Endothelial cell of umbilical vein (primary cell): ENCODE data around the gene SH2D3C. TPM values are rescaled to one million over a fixed set of nuclear protein-coding genes. Genes with fewer than 3 reads are reported as not detected.

ENCODE experiments used
- BruUV-seq: library from RNA; stranded (reverse); fragments of 400-500 nt; replicated peaks from 2 replicates; lab custom pipeline; 2021; lab: Mats Ljungman, UMichigan
- CTCF ChIA-PET: fragments of 300-600, 350-600 bp; sonication (Branson Sonifier 250); formaldehyde crosslinking; loops from one replicate; lab custom pipeline; 2021; ENCODE audit warnings: antibody characterized with exemption, inconsistent platforms; lab: Charles Lee
- POLR2A ChIA-PET: fragments of 300-600, 350-600 bp; sonication (Branson Sonifier 250); formaldehyde crosslinking; loops from one replicate; lab custom pipeline; 2021; ENCODE audit warnings: antibody characterized with exemption, inconsistent platforms; lab: Charles Lee
- DNase-seq: peaks from one replicate; pipeline ENCODE4 v3.0.0-alpha.2; 2011; ENCODE audit warnings: low read depth, low spot score
- FAIRE-seq: peaks from 2 replicates; lab custom pipeline; 2011; peaks lifted over from hg19 to GRCh38; lab: Jason Lieb, UNC
- H2AFZ ChIP-seq: 2 replicates; pipeline ENCODE4 v1.6.0; 2012; ENCODE audit warnings: low read depth, low read length, control low read depth, inconsistent platforms
- H3K27ac ChIP-seq: 2 replicates; pipeline ENCODE4 v1.5.1; 2011; ENCODE audit warnings: low read depth, mild to moderate bottlenecking, control low read depth, low read length, moderate library complexity; ENCODE audit not compliant: insufficient read depth
- H3K27me3 ChIP-seq, 2 experiments: 2 replicates each; pipeline versions ENCODE4 v1.6.0 to v1.6.1; 2011; ENCODE audit warnings: low read length in 2 of 2, mixed read lengths in 1 of 2; ENCODE audit not compliant: control insufficient read depth in 2 of 2, insufficient read depth in 2 of 2
- H3K36me3 ChIP-seq, 2 experiments: 2 replicates in 1 of 2; 3 replicates in 1 of 2; pipeline ENCODE4 v1.5.1; 2011; ENCODE audit warnings: low read length in 2 of 2, mild to moderate bottlenecking in 1 of 2, moderate library complexity in 1 of 2; ENCODE audit not compliant: control insufficient read depth in 2 of 2, insufficient read depth in 2 of 2; ENCODE audit errors: extremely low read depth in 1 of 2
- H3K4me1 ChIP-seq: 3 replicates; pipeline ENCODE4 v1.5.1; 2011; ENCODE audit warnings: mild to moderate bottlenecking, low read length; ENCODE audit not compliant: control insufficient read depth, insufficient read depth; ENCODE audit errors: extremely low read depth
- H3K4me2 ChIP-seq: 2 replicates; pipeline ENCODE4 v1.6.1; 2011; ENCODE audit warnings: low read length, control low read depth, mixed read lengths; ENCODE audit not compliant: insufficient read depth
- H3K4me3 ChIP-seq, 3 experiments: fragments of 200-600 bp in 1 of 3; sonication (generic), shearing (Covaris generic) in 1 of 3; replicated peaks in 1 of 3; 2 replicates each; pipeline ENCODE4 v1.5.1; 2011 to 2016; ENCODE audit warnings: control low read depth in 3 of 3, low read length in 3 of 3, mild to moderate bottlenecking in 2 of 3, inconsistent platforms in 1 of 3, low read depth in 1 of 3, moderate library complexity in 1 of 3; ENCODE audit not compliant: insufficient read depth in 1 of 3
- H3K79me2 ChIP-seq: 2 replicates; pipeline ENCODE4 v1.6.0; 2012; ENCODE audit warnings: low read length, inconsistent platforms; ENCODE audit not compliant: control insufficient read depth, insufficient read depth
- H3K9ac ChIP-seq: replicated peaks from 2 replicates; pipeline ENCODE3; 2011; ENCODE audit warnings: low read length, control low read depth; ENCODE audit not compliant: insufficient read depth; ENCODE audit errors: extremely low read depth
- H3K9me1 ChIP-seq: replicated peaks from 3 replicates; pipeline ENCODE4 v1.6.0; 2011; ENCODE audit warnings: mild to moderate bottlenecking, low read length; ENCODE audit not compliant: control insufficient read depth, insufficient read depth; ENCODE audit errors: extremely low read depth
- H3K9me3 ChIP-seq: replicated peaks from 2 replicates; pipeline ENCODE4 v1.5.1; 2012; ENCODE audit warnings: low read length, inconsistent platforms; ENCODE audit not compliant: control insufficient read depth, insufficient read depth
- H4K20me1 ChIP-seq: replicated peaks from 2 replicates; pipeline ENCODE3; 2011; ENCODE audit warnings: mild to moderate bottlenecking, low read length; ENCODE audit not compliant: control insufficient read depth, insufficient read depth; ENCODE audit errors: extremely low read depth
- CTCF ChIP-seq, 2 donors: IDR thresholded peaks; 1 replicate in 1 of 2; 2 replicates in 1 of 2; pipeline ENCODE4 v1.5.1; 2011; ENCODE audit warnings: low read length in 2 of 2, mild to moderate bottlenecking in 2 of 2, moderate library complexity in 2 of 2, control low read depth in 1 of 2, inconsistent platforms in 1 of 2, low read depth in 1 of 2; ENCODE audit not compliant: insufficient read depth in 1 of 2; ENCODE audit errors: extremely low read depth in 1 of 2
- EZH2 ChIP-seq: IDR thresholded peaks from 2 replicates; pipeline ENCODE4 v1.6.1; 2012; ENCODE audit warnings: borderline replicate concordance, low read depth, mild to moderate bottlenecking, moderate library complexity, low read length, inconsistent platforms; ENCODE audit not compliant: severe bottlenecking
- JUN ChIP-seq: IDR thresholded peaks from 2 replicates; pipeline ENCODE4 v1.6.1; 2011; ENCODE audit warnings: borderline replicate concordance, low read depth; ENCODE audit not compliant: insufficient read length, insufficient read depth
- MYC ChIP-seq: IDR thresholded peaks from one replicate; pipeline ENCODE4 v1.6.1; 2011; ENCODE audit warnings: mild to moderate bottlenecking, low read depth, low read length
- POLR2A ChIP-seq: IDR thresholded peaks from 2 replicates; pipeline ENCODE4 v1.6.1; 2012; ENCODE audit warnings: low read depth, mild to moderate bottlenecking, control low read depth, low read length
- dilution Hi-C: fragments of 300-500 bp; cut with MboI; formaldehyde crosslinking; loops from one replicate; pipeline ENCODE4 v1.15.0; 2019; ENCODE audit warnings: low sequenced_read_pairs; ENCODE audit not compliant: extremely low pct_ligation_motif_present
- intact Hi-C: fragments of 100-400 bp; cut with micrococcal nuclease; formaldehyde crosslinking; loops from one replicate; pipeline ENCODE4 v1.10.0; 2022
- polyA plus RNA-seq, 4 experiments: library from polyadenylated mRNA; depleted of rRNA in 3 of 4; stranded (reverse) in 3 of 4; unstranded in 1 of 4; fragments of >200 nt; gene quantifications; 2 replicates each; pipeline versions ENCODE4 v1.2.1 to v1.2.3, GENCODE V29; 2011 to 2012; ENCODE audit warnings: missing spikeins in 1 of 4
- total RNA-seq: library from RNA; stranded (reverse); gene quantifications from 2 replicates; pipeline ENCODE4 v1.2.3, GENCODE V29; 2021

SH2D3C gene
- total and polyA plus RNA-seq, 2 donors (not counting 3 experiments of a cell fraction or from before 2014, with no cell fraction given) = 95.0 to 173 TPM

- no peaks in the 10 kb centered on the region for H3K36me3 ChIP-seq
- no TSS peak for BruUV-seq
- TF ChIP-seq CTCF (IDR thresholded peaks at IDR 0.05; ENCODE audit: extremely low read depth in 1 of 2, insufficient read depth in 1 of 2, low read depth in 1 of 2, low read length in 2 of 2) (no peak), EZH2 (no peak), POLR2A (no peak), JUN (no peak), MYC (no peak)
Measured at GRCh38 chr9:127700140-127700539, 78.3 kb downstream of the SH2D3C start.

More at GRCh38 chr9:127700140-127700539, 78.3 kb downstream of the SH2D3C start:
- FAIRE-seq (no peak), DNase-seq (no peak)
- Histone ChIP-seq H3K27me3 (no peaks in the 10 kb centered on the region), H3K4me2 (no peak overlapping the region), H2AFZ (no peak overlapping the region), H3K9me3 (no peaks in the 10 kb centered on the region), H3K4me1 (no peaks in the 10 kb centered on the region), H3K79me2 (no peaks in the 10 kb centered on the region), H3K4me3 (no peak overlapping the region), H3K9me1 (no peaks in the 10 kb centered on the region), H3K27ac (no peak overlapping the region), H3K9ac (no peak overlapping the region), H4K20me1 (no peaks in the 10 kb centered on the region)
- intact Hi-C loops (no loop called here), dilution Hi-C loops (no loop called here)
- ChIA-PET POLR2A (no interaction called here), CTCF (interaction anchor here (1.0 kb wide), 1 partner anchor 174 kb away, joined by 3 read pairs; no protein-coding TSS in a partner anchor)
